CD4-positive, alpha-beta T cell (primary cell): Measurements from ENCODE around the gene ITGB3. TPM values are rescaled to one million over a fixed set of nuclear protein-coding genes. Genes with fewer than 3 reads are reported as not detected.

Source experiments
- ATAC-seq: fragments of 200-7000 bp; cut with Tn5 transposase; one replicate; pipeline ENCODE4 v1.10.0; 2022; ENCODE audit warnings: mild to moderate bottlenecking; ENCODE audit not compliant: poor library complexity
- CTCF ChIA-PET: fragments of 350-600 bp; sonication (Branson Sonifier 250); formaldehyde crosslinking; loops from one replicate; lab custom pipeline; 2021; ENCODE audit warnings: antibody characterized with exemption, inconsistent platforms; lab: Charles Lee
- POLR2A ChIA-PET: fragments of 350-600 bp; sonication (Branson Sonifier 250); formaldehyde crosslinking; loops from one replicate; lab custom pipeline; 2021; ENCODE audit warnings: antibody characterized with exemption, inconsistent platforms; lab: Charles Lee
- DNase-seq, 14 experiments: peaks; one replicate each; pipeline ENCODE4 v3.0.0-alpha.2; 2013 to 2020; ENCODE audit warnings: mixed read lengths in 2 of 14
- H3K27ac ChIP-seq, 2 donors: one replicate each; pipeline versions ENCODE4 v1.5.1 to v1.7.0; 2013; ENCODE audit warnings: low read length in 2 of 2, low read depth in 1 of 2, mild to moderate bottlenecking in 1 of 2
- H3K27me3 ChIP-seq, 2 experiments: 1 replicate in 1 of 2; 2 replicates in 1 of 2; pipeline versions ENCODE4 v1.6.1 to v1.7.0; 2013; ENCODE audit warnings: low read length in 2 of 2, control low read depth in 1 of 2, mild to moderate bottlenecking in 1 of 2, moderate library complexity in 1 of 2; ENCODE audit not compliant: insufficient read depth in 2 of 2, control insufficient read depth in 1 of 2
- H3K36me3 ChIP-seq: one replicate; pipeline ENCODE4 v1.6.1; 2013; ENCODE audit warnings: low read length, control low read depth; ENCODE audit not compliant: insufficient read depth
- H3K4me1 ChIP-seq: one replicate; pipeline ENCODE4 v1.6.1; 2013; ENCODE audit warnings: low read length, control low read depth; ENCODE audit not compliant: insufficient read depth
- H3K4me3 ChIP-seq: one replicate; pipeline ENCODE4 v1.5.1; 2013; ENCODE audit warnings: mild to moderate bottlenecking, low read length, moderate library complexity
- H3K9me3 ChIP-seq, 2 experiments: 1 replicate in 1 of 2; 2 replicates in 1 of 2; pipeline versions ENCODE4 v1.6.1 to v1.7.0; 2013; ENCODE audit warnings: low read length in 2 of 2, mild to moderate bottlenecking in 2 of 2, control low read depth in 1 of 2, moderate library complexity in 1 of 2; ENCODE audit not compliant: control insufficient read depth in 1 of 2, insufficient read depth in 1 of 2
- H3K27ac Mint-ChIP-seq: one replicate; pipeline ENCODE4 v1.8.0; 2020; ENCODE audit warnings: mixed read lengths
- H3K27me3 Mint-ChIP-seq: one replicate; pipeline ENCODE4 v1.8.0; 2021; ENCODE audit warnings: mixed read lengths
- H3K36me3 Mint-ChIP-seq: one replicate; pipeline ENCODE4 v1.8.0; 2021; ENCODE audit warnings: low read depth, mixed read lengths
- H3K4me1 Mint-ChIP-seq: one replicate; pipeline ENCODE4 v1.8.0; 2021; ENCODE audit warnings: low read depth, mixed read lengths
- H3K4me3 Mint-ChIP-seq: one replicate; pipeline ENCODE4 v1.8.0; 2020; ENCODE audit warnings: mild to moderate bottlenecking, mixed read lengths
- H3K9me3 Mint-ChIP-seq: one replicate; pipeline ENCODE4 v1.8.0; 2020; ENCODE audit warnings: mixed read lengths
- CTCF ChIP-seq: fragments of 200-600 bp; IDR thresholded peaks from one replicate; pipeline ENCODE4 v1.8.0; 2022; ENCODE audit warnings: antibody characterized with exemption, mild to moderate bottlenecking
- intact Hi-C, 2 experiments: fragments of 100-400 bp; cut with DNase I in 1 of 2; cut with micrococcal nuclease in 1 of 2; formaldehyde crosslinking; loops; one replicate each; pipeline versions ENCODE4 v1.15.1 to v1.9.0; 2023 to 2025; cut with DNase I, micrococcal nuclease
- total RNA-seq, 174 experiments: library from RNA in 2 of 174; stranded (reverse) in 2 of 174; gene quantifications; one replicate each; pipeline ENCODE4 v1.2.3 and lab custom pipeline; 2021 to 2026

Gene ITGB3
- total RNA-seq, 2 experiments from 2014 or later, result 0.05 TPM; not detected in 1

GRCh38 chr17:47244697-47245096, 8.9 kb upstream of the ITGB3 start:
- CTCF ChIA-PET, result no interaction called here
- intact Hi-C loops, result no loop called here

GRCh38 chr17:47246120-47246519, 7.5 kb upstream of the ITGB3 start:
- Histone ChIP-seq H3K36me3 (no peaks in the 10 kb centered on the region), H3K9me3 (no peaks in the 10 kb centered on the region), H3K4me1 (no peaks in the 10 kb centered on the region), H3K27ac (no peak overlapping the region), H3K4me3 (no peak overlapping the region), H3K27me3 (peaks cover 3 to 9% of the 10 kb centered on the region in 2 experiments)
- no peaks in the 10 kb centered on the region for H3K36me3 Mint-ChIP-seq
- intact Hi-C loops, result no loop called here
- H3K4me1 Mint-ChIP-seq, result no peaks in the 10 kb centered on the region
- ATAC-seq (no peak), DNase-seq (no peak)
- ChIA-PET POLR2A (no interaction called here), CTCF (no interaction called here)
- H3K4me3 Mint-ChIP-seq, result no peak overlapping the region
- TF ChIP-seq CTCF, result no peak
- no peaks in the 10 kb centered on the region for H3K9me3 Mint-ChIP-seq
- H3K27me3 Mint-ChIP-seq, result peaks cover 33% of the 10 kb centered on the region
- H3K27ac Mint-ChIP-seq, result no peak overlapping the region

More at GRCh38 chr17:47244697-47245096, 8.9 kb upstream of the ITGB3 start:
- TF ChIP-seq CTCF, result no peak
- H3K9me3 ChIP-seq, result no peaks in the 10 kb centered on the region
- Mint-ChIP-seq H3K4me1 (no peaks in the 10 kb centered on the region), H3K27me3 (peaks cover 29% of the 10 kb centered on the region), H3K27ac (no peak overlapping the region), H3K4me3 (no peak overlapping the region), H3K36me3 (no peaks in the 10 kb centered on the region), H3K9me3 (no peaks in the 10 kb centered on the region)
- H3K27ac ChIP-seq, result no peak overlapping the region
- peaks cover 3 to 9% of the 10 kb centered on the region in 2 experiments for H3K27me3 ChIP-seq
- H3K4me1 ChIP-seq, result peaks cover 6% of the 10 kb centered on the region
- no peak overlapping the region for H3K4me3 ChIP-seq
- DNase-seq (no peak), ATAC-seq (no peak)
- no peaks in the 10 kb centered on the region for H3K36me3 ChIP-seq
- POLR2A ChIA-PET, result no interaction called here

- H3K27ac Mint-ChIP-seq, result no peak overlapping the region
- peaks cover 48% of the 10 kb centered on the region for H3K27me3 Mint-ChIP-seq
- Histone ChIP-seq H3K9me3 (no peaks in the 10 kb centered on the region), H3K4me1 (peaks cover 12% of the 10 kb centered on the region), H3K27me3 (peaks cover 20 to 29% of the 10 kb centered on the region in 2 experiments), H3K4me3 (no peak overlapping the region), H3K36me3 (no peaks in the 10 kb centered on the region), H3K27ac (no peak overlapping the region)
- no peaks in the 10 kb centered on the region for H3K36me3 Mint-ChIP-seq
- peaks cover 9% of the 10 kb centered on the region for H3K4me1 Mint-ChIP-seq
- TF ChIP-seq CTCF, result no peak
- ChIA-PET CTCF (no interaction called here), POLR2A (no interaction called here)
- intact Hi-C loops, result no loop called here
- H3K9me3 Mint-ChIP-seq, result no peaks in the 10 kb centered on the region
- no peak overlapping the region for H3K4me3 Mint-ChIP-seq
- DNase-seq, result no peak
- no peak for ATAC-seq
Measured at GRCh38 chr17:47250855-47251254, 2.8 kb upstream of the ITGB3 start.
